Hematopoietic multipotent progenitor cell (in vitro differentiated cells): Measurements from ENCODE around the gene AHCTF1. TPM values are rescaled to one million over a fixed set of nuclear protein-coding genes. Genes with fewer than 3 reads are reported as not detected.
A peak's percentile ranks its signal among the peaks of the same experiment; 100 is the strongest.
"Not testable (repeated sequence)": the region's sequence is repeated elsewhere in the genome, so short reads cannot be mapped to it uniquely, and the experiment has no call there.

Source experiments
- DNase-seq, 3 donors: peaks; one replicate each; pipeline ENCODE4 v3.0.0-alpha.2; 2011 to 2015; ENCODE audit warnings: low read depth in 2 of 3, low spot score in 2 of 3
- total RNA-seq: library from RNA; depleted of rRNA; stranded (reverse); fragments of >200 nt; gene quantifications from one replicate; pipeline ENCODE4 v1.2.3, GENCODE V29; 2012

Gene AHCTF1
- total RNA-seq, 1 donor: 14.5 TPM

GRCh38 chr1:246923900-246924299, 7.8 kb downstream of the AHCTF1 start:
- no peak for DNase-seq

- no peak for DNase-seq
Measured at GRCh38 chr1:246923482-246923881, 8.3 kb downstream of the AHCTF1 start.

GRCh38 chr1:246921481-246921880, 10.3 kb downstream of the AHCTF1 start:
- DNase-seq: no peak

GRCh38 chr1:246919902-246920301, 11.8 kb downstream of the AHCTF1 start:
- no peak for DNase-seq

GRCh38 chr1:246916026-246916923, 15.5 kb downstream of the AHCTF1 start:
- DNase-seq: not testable (repeated sequence)

GRCh38 chr1:246907472-246907871, 24.3 kb downstream of the AHCTF1 start:
- peak in 2 of 3 donors; percentile 57 to 86 for DNase-seq

GRCh38 chr1:246906833-246907232, 24.9 kb downstream of the AHCTF1 start:
- no peak for DNase-seq

- no peak for DNase-seq
Measured at GRCh38 chr1:246901874-246902273, 29.9 kb downstream of the AHCTF1 start.

- no peak for DNase-seq
Measured at GRCh38 chr1:246897302-246897701, 34.4 kb downstream of the AHCTF1 start.

GRCh38 chr1:246893191-246893939, 38.4 kb downstream of the AHCTF1 start:
- DNase-seq: no peak

GRCh38 chr1:246891105-246891504, 40.6 kb downstream of the AHCTF1 start:
- DNase-seq: no peak

- DNase-seq: no peak
Measured at GRCh38 chr1:246888522-246888921, 43.2 kb downstream of the AHCTF1 start.

- not testable (repeated sequence) for DNase-seq
Measured at GRCh38 chr1:246885389-246885788, 46.4 kb downstream of the AHCTF1 start.

- DNase-seq: no peak
Measured at GRCh38 chr1:246878551-246878950, 53.2 kb downstream of the AHCTF1 start.

- no peak for DNase-seq
Measured at GRCh38 chr1:246876431-246876830, 55.3 kb downstream of the AHCTF1 start.

- DNase-seq: no peak
Measured at GRCh38 chr1:246875041-246876026, 56.4 kb downstream of the AHCTF1 start.

GRCh38 chr1:246865921-246866320, 65.8 kb downstream of the AHCTF1 start:
- DNase-seq: no peak

GRCh38 chr1:246863791-246864190, 68.0 kb downstream of the AHCTF1 start:
- DNase-seq: not testable (repeated sequence)

GRCh38 chr1:246860401-246860800, 71.3 kb downstream of the AHCTF1 start:
- no peak for DNase-seq

GRCh38 chr1:246856371-246856770, 75.4 kb downstream of the AHCTF1 start:
- no peak for DNase-seq

- not testable (repeated sequence) for DNase-seq
Measured at GRCh38 chr1:246850640-246851039, 81.1 kb downstream of the AHCTF1 start.
